Sciatic nerve (tissue), 2 donors: ENCODE results near the gene ZCCHC2. TPM values are rescaled to one million over a fixed set of nuclear protein-coding genes. Genes with fewer than 3 reads are reported as not detected.

ENCODE experiments used
- ATAC-seq: fragments of 200-7000 bp; cut with Tn5 transposase; one replicate; pipeline ENCODE4 v1.9.1; 2020; ENCODE audit warnings: mild to moderate bottlenecking, moderate library complexity
- DNase-seq: peaks from one replicate; pipeline ENCODE4 v3.0.0-alpha.2; 2020; ENCODE audit warnings: low spot score
- intact Hi-C: fragments of 100-400 bp; cut with DNase I; formaldehyde crosslinking; loops from one replicate; pipeline ENCODE4 v1.14.2; 2022
- total RNA-seq: library from RNA; stranded (reverse); fragmentation: NEBNext Ultra II Directional; extraction: Animal tissue kit (Norgen Biotek cat#: 25700); gene quantifications from one replicate; pipeline ENCODE4 v1.2.1, GENCODE V29; 2021
- donor health status: DM: no; HTN: no; CAD: no.
- donor health status: DM: no; HTN: no; CAD: no.

The ZCCHC2 gene
- total RNA-seq, 1 donor from 2014 or later, result 35.5 TPM

- DNase-seq, result no peak
- intact Hi-C loops, result no loop called here
- ATAC-seq, result no peak
Observed at GRCh38 chr18:62531078-62531477, 8.3 kb downstream of the ZCCHC2 start.

- intact Hi-C loops, result no loop called here
- DNase-seq (no peak), ATAC-seq (no peak)
Observed at GRCh38 chr18:62531931-62532330, 9.1 kb downstream of the ZCCHC2 start.

GRCh38 chr18:62536005-62536404, 13.2 kb downstream of the ZCCHC2 start:
- ATAC-seq (no peak), DNase-seq (no peak)
- intact Hi-C loops, result no loop called here

GRCh38 chr18:62537042-62537894, 14.4 kb downstream of the ZCCHC2 start:
- no peak for DNase-seq
- no peak for ATAC-seq
- intact Hi-C loops, result no loop called here

GRCh38 chr18:62537946-62538345, 15.1 kb downstream of the ZCCHC2 start:
- no peak for DNase-seq
- ATAC-seq, result no peak
- intact Hi-C loops, result no loop called here

- ATAC-seq (no peak), DNase-seq (no peak)
- intact Hi-C loops, result no loop called here
Observed at GRCh38 chr18:62538881-62539280, 16.1 kb downstream of the ZCCHC2 start.

GRCh38 chr18:62539284-62540165, 16.7 kb downstream of the ZCCHC2 start:
- intact Hi-C loops, result no loop called here
- DNase-seq (no peak), ATAC-seq (no peak)

- no peak for DNase-seq
- intact Hi-C loops, result no loop called here
- no peak for ATAC-seq
Observed at GRCh38 chr18:62543021-62543420, 20.2 kb downstream of the ZCCHC2 start.

- intact Hi-C loops, result loop anchor here (5.0 kb wide), 1 partner anchor 208 kb away; no protein-coding TSS in a partner anchor
- DNase-seq (no peak), ATAC-seq (peak; percentile 61)
Observed at GRCh38 chr18:62545098-62545497, 22.3 kb downstream of the ZCCHC2 start.

GRCh38 chr18:62549755-62550154, 26.9 kb downstream of the ZCCHC2 start:
- ATAC-seq (no peak), DNase-seq (no peak)
- intact Hi-C loops, result loop anchor here (5.0 kb wide), 1 partner anchor 212 kb away; no protein-coding TSS in a partner anchor

- peak; percentile 93 for ATAC-seq
- intact Hi-C loops, result no loop called here
- DNase-seq, result peak; percentile 62
Observed at GRCh38 chr18:62550746-62551145, 27.9 kb downstream of the ZCCHC2 start.

GRCh38 chr18:62551972-62552513, 29.2 kb downstream of the ZCCHC2 start:
- no peak for ATAC-seq
- intact Hi-C loops, result no loop called here
- no peak for DNase-seq

GRCh38 chr18:62554061-62554815, 31.4 kb downstream of the ZCCHC2 start:
- DNase-seq, result no peak
- no peak for ATAC-seq
- intact Hi-C loops, result no loop called here

GRCh38 chr18:62555135-62555534, 32.3 kb downstream of the ZCCHC2 start:
- intact Hi-C loops, result no loop called here
- ATAC-seq, result no peak
- DNase-seq, result no peak

GRCh38 chr18:62556397-62556796, 33.6 kb downstream of the ZCCHC2 start:
- DNase-seq, result no peak
- intact Hi-C loops, result no loop called here
- no peak for ATAC-seq

GRCh38 chr18:62558015-62558663, 35.3 kb downstream of the ZCCHC2 start:
- intact Hi-C loops, result no loop called here
- no peak for DNase-seq
- ATAC-seq, result no peak

GRCh38 chr18:62564044-62564443, 41.2 kb downstream of the ZCCHC2 start:
- DNase-seq (no peak), ATAC-seq (no peak)
- intact Hi-C loops, result no loop called here

GRCh38 chr18:62566199-62566598, 43.4 kb downstream of the ZCCHC2 start:
- ATAC-seq (no peak), DNase-seq (no peak)
- intact Hi-C loops, result no loop called here

- intact Hi-C loops, result no loop called here
- no peak for DNase-seq
- no peak for ATAC-seq
Observed at GRCh38 chr18:62566818-62567217, 44.0 kb downstream of the ZCCHC2 start.
